GM19023 (cell line): Measurements from ENCODE around the gene BTBD3.

Source experiments
- ATAC-seq: cut with Tn5 transposase; IDR thresholded peaks from one replicate; pipeline ENCODE4 v1.9.1; 2021; ENCODE audit warnings: mild to moderate bottlenecking, moderate library complexity; ENCODE audit not compliant: unreplicated experiment

The BTBD3 gene

DNA sequence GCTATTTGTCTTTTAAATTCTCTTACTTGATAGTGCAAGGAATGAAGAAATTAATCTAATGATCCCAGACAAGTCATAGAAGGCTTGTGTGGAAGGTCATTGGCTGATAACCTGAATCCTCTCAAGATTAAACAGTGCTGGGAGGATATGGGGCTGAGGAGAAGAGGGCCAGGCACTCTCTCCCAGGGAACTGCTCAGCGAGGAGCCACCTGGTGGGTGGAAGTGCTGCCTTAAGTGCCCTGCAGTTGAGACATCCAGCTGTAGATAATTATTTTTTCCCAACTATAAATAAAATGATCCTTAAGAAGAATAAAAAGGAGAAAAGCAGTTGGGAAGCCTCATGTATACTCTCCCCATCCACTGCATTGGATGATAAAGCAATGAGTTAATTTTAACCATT, 47.9 kb downstream of the BTBD3 start:
- ATAC-seq = no peak

DNA sequence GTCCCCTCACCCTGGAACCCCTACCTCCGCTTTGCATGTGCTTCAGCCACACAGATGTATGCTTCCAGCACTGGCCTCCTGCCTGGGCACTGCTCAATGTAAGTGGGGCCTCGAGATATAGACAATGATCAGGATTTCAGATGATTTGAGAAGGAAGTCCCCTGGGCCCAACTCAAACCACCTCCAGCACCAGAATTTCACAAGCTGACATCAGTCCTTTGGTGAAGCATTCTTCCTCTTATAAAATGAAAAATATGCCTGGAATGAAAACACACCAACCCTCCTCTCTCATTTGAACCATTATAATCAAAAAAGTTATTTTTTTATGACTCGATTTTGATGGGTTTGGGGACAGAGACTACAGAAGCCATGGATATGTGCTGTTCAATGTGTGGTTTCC, 48.5 kb downstream of the BTBD3 start:
- no peak for ATAC-seq

DNA sequence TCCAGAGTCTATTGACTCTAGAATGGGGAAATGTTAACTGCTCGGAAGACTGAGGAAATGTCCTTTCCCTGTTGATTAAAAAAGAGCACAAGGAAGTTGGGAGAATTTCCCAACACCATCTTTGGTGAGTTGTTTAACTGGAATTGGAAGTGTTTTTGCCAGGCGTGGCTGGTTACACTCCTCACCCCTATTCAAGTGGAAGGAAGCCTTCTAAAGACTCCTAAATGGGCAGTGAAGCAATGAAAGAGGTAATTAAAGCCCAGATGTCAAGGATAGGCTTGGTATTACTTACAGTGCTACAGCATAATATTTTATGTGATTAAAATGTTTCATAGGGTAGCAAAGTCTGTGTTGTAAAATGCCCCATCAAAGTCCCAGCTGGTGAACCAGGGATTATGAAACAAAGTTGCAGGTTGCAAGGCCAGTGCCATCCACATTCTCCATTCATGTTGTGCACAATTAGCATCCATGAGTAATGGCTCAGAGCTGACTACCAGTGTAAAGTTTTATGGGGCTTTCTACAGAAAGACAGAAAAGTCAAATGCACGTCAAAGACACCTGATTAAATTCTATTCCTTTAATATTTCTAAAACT, 52.6 kb downstream of the BTBD3 start:
- no peak for ATAC-seq

DNA sequence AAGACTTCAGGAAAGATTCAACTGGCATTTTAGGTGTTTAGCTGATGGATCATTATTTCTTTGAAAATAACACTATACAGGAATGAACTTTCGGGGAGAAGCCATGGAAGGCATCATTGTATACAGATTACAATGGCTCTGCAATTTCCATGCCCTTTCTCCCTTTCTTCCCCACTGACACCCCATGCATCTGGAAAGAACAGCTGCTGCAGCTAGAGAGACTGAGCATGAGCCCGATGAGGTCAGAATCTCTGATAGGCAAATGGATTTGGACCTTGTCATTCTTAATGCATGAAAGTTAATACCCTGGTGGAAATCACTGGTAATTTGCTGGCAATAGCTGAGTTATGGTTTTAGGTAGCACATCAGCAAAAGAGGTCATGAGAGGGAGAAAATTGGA, 54.8 kb downstream of the BTBD3 start:
- ATAC-seq = no peak
